ENCODE results near the gene IZUMO1. TPM values are rescaled to one million over a fixed set of nuclear protein-coding genes. Genes with fewer than 3 reads are reported as not detected.

IZUMO1 gene
- polyA plus RNA-seq, 4 donors, result 0.31 to 0.45 TPM; not detected in 2

DNA sequence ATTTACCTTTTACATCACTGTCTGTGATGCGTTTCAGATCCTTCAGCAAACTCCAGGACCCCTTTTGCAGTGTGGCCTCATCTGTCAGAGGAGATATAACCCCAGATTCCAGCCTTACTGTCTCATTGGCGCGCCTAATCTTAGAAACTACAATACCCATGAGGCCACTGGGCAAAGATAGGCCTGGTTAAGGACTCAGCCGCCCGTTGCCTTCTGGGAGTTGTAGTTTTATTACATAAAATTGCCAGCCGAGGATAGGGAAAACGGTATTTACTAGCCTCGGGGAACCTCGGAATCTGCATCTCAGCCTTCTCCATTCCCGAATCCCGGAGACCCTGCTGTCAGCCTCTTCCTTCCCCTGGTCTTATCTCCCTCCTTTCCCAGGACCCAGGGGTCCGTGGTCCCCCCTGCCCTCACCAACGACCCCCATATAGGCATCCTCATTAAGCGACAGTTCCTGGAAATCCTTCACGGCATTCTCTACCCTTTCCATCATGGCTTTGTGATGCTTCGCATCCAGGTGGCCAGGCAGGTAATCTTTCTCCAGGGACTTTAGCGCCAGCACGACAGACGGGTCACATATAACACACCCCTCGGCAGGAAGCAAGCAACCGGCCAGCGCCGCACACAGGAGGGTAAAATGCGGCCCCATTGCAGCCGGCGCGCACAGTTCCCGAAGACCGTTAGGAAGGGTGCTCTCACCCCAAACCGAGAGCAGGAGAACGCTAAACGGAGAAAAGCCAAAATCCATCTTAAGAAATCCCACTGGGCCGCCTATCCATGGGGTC lies 1.3 kb downstream of the IZUMO1 start:
- H3K36me3 ChIP-seq (ENCODE audit: control insufficient read depth in 3 of 3, insufficient read depth in 2 of 3, low read depth in 1 of 3, low read length in 3 of 3), result peaks cover 0 to 11% (median 5%) of the 10 kb centered on the region in 3 donors
- no peak overlapping the region for H3K4me3 ChIP-seq (ENCODE audit: low read depth in 1 of 3, low read length in 3 of 3)
- DNase-seq (peak; percentile 65 to 72), FAIRE-seq (no peak)
- no peak overlapping the region for H3K27ac ChIP-seq (ENCODE audit: low read depth in 1 of 3, low read length in 2 of 3)
- peaks cover 0 to 32% (median 0%) of the 10 kb centered on the region in 3 donors for H3K4me1 ChIP-seq (ENCODE audit: control insufficient read depth in 3 of 3, insufficient read depth in 2 of 3, low read depth in 1 of 3, low read length in 2 of 3)
- 26 to 32% (median 30%) methylated on average over 33 of the region's 33 CpGs for WGBS, 3 donors
- peaks cover 0 to 21% of the 10 kb centered on the region in 2 donors for H3K9me3 ChIP-seq (ENCODE audit: control insufficient read depth in 2 of 2, insufficient read depth in 1 of 2, low read depth in 1 of 2, low read length in 1 of 2)
- peaks cover 0 to 30% (median 2%) of the 10 kb centered on the region in 3 donors for H3K27me3 ChIP-seq (ENCODE audit: control insufficient read depth in 3 of 3, insufficient read depth in 3 of 3, low read length in 3 of 3)

DNA sequence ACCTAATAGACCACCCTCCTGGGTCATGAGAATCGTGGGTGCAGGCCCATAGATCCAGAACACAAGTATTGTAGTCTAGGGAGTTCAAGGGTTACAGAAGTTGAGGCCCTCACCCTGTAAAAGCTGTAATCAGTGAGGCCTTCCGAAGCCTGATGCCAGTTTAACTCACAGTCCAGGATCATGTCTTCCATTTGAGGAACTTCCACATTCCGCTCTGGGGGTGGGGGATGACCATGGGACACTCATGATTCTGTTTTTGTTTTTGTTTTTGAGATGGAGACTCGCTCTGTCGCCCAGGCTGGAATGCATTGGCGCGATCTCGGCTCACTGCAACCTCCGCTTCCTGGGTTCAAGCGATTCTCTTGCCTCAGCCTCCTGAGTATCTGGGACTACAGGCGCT lies 4.6 kb downstream of the IZUMO1 start:
- H3K4me1 ChIP-seq (ENCODE audit: control insufficient read depth in 3 of 3, insufficient read depth in 2 of 3, low read depth in 1 of 3, low read length in 2 of 3), result peaks cover 0 to 46% (median 8%) of the 10 kb centered on the region in 3 donors
- no peak for FAIRE-seq
- DNase-seq, result no peak
- peak overlapping the region in 1 of 3 donors; percentile 71 for H3K27ac ChIP-seq (ENCODE audit: low read depth in 1 of 3, low read length in 2 of 3)
- no peak overlapping the region for H3K4me3 ChIP-seq (ENCODE audit: low read depth in 1 of 3, low read length in 3 of 3)
- H3K9me3 ChIP-seq (ENCODE audit: control insufficient read depth in 2 of 2, insufficient read depth in 1 of 2, low read depth in 1 of 2, low read length in 1 of 2), result peaks cover 0 to 25% of the 10 kb centered on the region in 2 donors
- H3K36me3 ChIP-seq (ENCODE audit: control insufficient read depth in 3 of 3, insufficient read depth in 2 of 3, low read depth in 1 of 3, low read length in 3 of 3), result no peaks in the 10 kb centered on the region
- peaks cover 0 to 41% (median 2%) of the 10 kb centered on the region in 3 donors for H3K27me3 ChIP-seq (ENCODE audit: control insufficient read depth in 3 of 3, insufficient read depth in 3 of 3, low read length in 3 of 3)
- 82 to 87% (median 86%) methylated on average over 11 of the region's 11 CpGs for WGBS, 3 donors

DNA sequence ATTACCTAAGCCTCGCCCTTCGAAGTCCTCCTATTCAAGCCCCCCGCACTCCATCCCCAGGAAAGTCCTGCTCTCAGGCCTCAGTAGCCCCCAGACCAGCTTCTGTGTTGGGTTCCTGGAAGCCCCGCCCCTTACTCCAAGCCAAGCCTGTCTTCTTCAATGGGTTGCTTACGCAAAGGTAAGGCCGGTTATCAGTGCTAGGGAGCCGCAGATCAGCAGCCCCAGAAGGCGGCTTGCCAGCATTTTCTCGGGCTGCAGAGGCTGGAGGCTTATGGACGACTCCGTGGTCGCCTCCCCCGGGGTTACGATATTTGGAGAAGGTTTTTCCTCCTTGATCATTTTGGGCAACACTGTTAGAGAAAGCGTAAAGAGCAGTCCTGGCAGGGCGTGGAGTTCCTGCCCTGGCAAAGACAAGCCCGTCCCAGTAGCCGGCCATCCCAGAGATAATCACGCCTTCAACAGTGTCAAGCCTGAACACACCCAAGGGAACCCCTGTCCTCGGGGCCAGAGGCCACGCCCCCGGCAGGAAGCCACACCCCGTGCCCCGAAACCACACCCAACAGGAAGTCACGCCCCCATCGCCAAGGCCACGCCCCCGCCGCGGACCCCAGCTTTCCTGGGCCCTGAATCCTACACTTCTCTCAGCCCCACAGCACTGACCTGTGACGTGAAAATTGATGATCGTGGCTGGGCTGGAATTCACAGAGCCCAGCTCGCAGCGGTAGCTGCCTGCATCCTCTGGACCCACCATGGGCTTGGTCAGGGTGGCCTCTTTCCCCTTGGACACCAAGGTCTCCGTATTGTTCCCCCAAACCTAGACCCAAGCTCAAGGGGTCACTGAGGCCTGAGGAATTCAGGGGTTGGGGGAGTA lies 5.3 kb downstream of the IZUMO1 start:
- 18 to 39% (median 29%) methylated on average over 35 of the region's 35 CpGs for WGBS, 3 donors
- H3K27ac ChIP-seq (ENCODE audit: low read depth in 1 of 3, low read length in 2 of 3), result peak overlapping the region in 2 of 3 donors; percentile 46 to 71
- peak; percentile 72 to 73 for DNase-seq
- H3K36me3 ChIP-seq (ENCODE audit: control insufficient read depth in 3 of 3, insufficient read depth in 2 of 3, low read depth in 1 of 3, low read length in 3 of 3), result no peaks in the 10 kb centered on the region
- peaks cover 0 to 22% of the 10 kb centered on the region in 2 donors for H3K9me3 ChIP-seq (ENCODE audit: control insufficient read depth in 2 of 2, insufficient read depth in 1 of 2, low read depth in 1 of 2, low read length in 1 of 2)
- peaks cover 0 to 39% (median 8%) of the 10 kb centered on the region in 3 donors for H3K4me1 ChIP-seq (ENCODE audit: control insufficient read depth in 3 of 3, insufficient read depth in 2 of 3, low read depth in 1 of 3, low read length in 2 of 3)
- no peak for FAIRE-seq
- H3K27me3 ChIP-seq (ENCODE audit: control insufficient read depth in 3 of 3, insufficient read depth in 3 of 3, low read length in 3 of 3), result peaks cover 0 to 35% (median 2%) of the 10 kb centered on the region in 3 donors
- H3K4me3 ChIP-seq (ENCODE audit: low read depth in 1 of 3, low read length in 3 of 3), result no peak overlapping the region

DNA sequence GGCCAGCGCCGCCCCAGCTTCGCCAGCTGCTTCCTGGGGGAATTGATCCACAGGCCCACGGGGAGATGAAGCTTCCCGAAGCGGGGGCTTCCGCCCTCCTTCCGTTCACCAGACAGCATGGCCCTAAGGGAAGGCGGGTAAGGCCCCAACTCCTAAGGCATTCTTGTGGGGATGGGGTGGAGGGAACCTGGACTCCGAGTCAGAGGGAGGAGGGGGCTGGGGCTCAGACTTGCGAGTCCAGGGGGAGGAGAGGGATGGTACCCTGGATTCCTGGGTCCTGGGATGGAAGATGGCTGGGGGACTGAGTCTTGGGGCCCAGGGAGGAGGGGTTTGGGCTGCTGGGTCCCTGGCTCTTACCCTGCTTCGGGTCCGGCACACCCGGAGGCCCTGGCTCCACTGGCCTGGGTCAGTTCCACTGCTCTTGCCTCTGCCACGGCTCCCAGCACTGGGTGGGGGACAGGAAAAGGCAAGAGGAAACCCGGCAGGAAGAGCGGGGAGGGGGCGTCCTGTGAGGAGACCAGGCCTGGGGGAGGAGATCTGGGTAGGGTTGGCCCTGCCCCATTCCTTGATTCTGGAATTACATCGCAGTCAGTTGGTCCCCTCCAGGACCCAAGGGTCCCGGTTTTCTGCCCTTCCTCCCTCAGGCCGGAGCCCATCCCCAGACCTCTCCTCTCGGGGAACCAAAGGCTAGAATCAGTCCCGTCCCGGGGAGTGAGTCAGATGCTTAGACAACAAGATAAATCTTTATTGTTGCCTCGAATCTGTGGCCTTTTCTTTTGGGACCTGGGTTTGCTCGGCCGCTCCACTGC lies 6.3 kb downstream of the IZUMO1 start, which contains the start of gene RASIP1:
TSS of gene RASIP1 (minus strand) at position 447 of the 809 bp plus-strand sequence. CDS start at position 119, 328 bp downstream.
- peaks cover 0 to 37% (median 8%) of the 10 kb centered on the region in 3 donors for H3K4me1 ChIP-seq (ENCODE audit: control insufficient read depth in 3 of 3, insufficient read depth in 2 of 3, low read depth in 1 of 3, low read length in 2 of 3)
- H3K36me3 ChIP-seq (ENCODE audit: control insufficient read depth in 3 of 3, insufficient read depth in 2 of 3, low read depth in 1 of 3, low read length in 3 of 3), result no peaks in the 10 kb centered on the region
- peaks cover 0 to 25% (median under 1%) of the 10 kb centered on the region in 3 donors for H3K27me3 ChIP-seq (ENCODE audit: control insufficient read depth in 3 of 3, insufficient read depth in 3 of 3, low read length in 3 of 3)
- 48 to 56% (median 52%) methylated on average over 26 to 27 of the region's 27 CpGs for WGBS, 3 donors
- peaks cover 0 to 17% of the 10 kb centered on the region in 2 donors for H3K9me3 ChIP-seq (ENCODE audit: control insufficient read depth in 2 of 2, insufficient read depth in 1 of 2, low read depth in 1 of 2, low read length in 1 of 2)
- peak in 1 of 2 donors; percentile 24 for DNase-seq
- H3K27ac ChIP-seq (ENCODE audit: low read depth in 1 of 3, low read length in 2 of 3), result peak within 1 kb of the TSS in 2 of 3 donors; percentile 46 to 77
- H3K4me3 ChIP-seq (ENCODE audit: low read depth in 1 of 3, low read length in 3 of 3), result peak within 1 kb of the TSS in 2 of 3 donors; percentile 22 to 34
- FAIRE-seq, result no peak

- DNase-seq (no peak), FAIRE-seq (no peak)
- Histone ChIP-seq H3K9me3 (ENCODE audit: control insufficient read depth in 2 of 2, insufficient read depth in 1 of 2, low read depth in 1 of 2, low read length in 1 of 2) (peaks cover 0 to 11% of the 10 kb centered on the region in 2 donors), H3K36me3 (ENCODE audit: control insufficient read depth in 3 of 3, insufficient read depth in 2 of 3, low read depth in 1 of 3, low read length in 3 of 3) (no peaks in the 10 kb centered on the region), H3K27me3 (ENCODE audit: control insufficient read depth in 3 of 3, insufficient read depth in 3 of 3, low read length in 3 of 3) (peaks cover 0 to 19% (median 0%) of the 10 kb centered on the region in 3 donors), H3K4me3 (ENCODE audit: low read depth in 1 of 3, low read length in 3 of 3) (peak overlapping the region; percentile 22 to 34 (median 23)), H3K4me1 (ENCODE audit: control insufficient read depth in 3 of 3, insufficient read depth in 2 of 3, low read depth in 1 of 3, low read length in 2 of 3) (peaks cover 0 to 37% (median 8%) of the 10 kb centered on the region in 3 donors), H3K27ac (ENCODE audit: low read depth in 1 of 3, low read length in 2 of 3) (peak overlapping the region in 1 of 3 donors; percentile 77)
- 11 to 12% (median 11%) methylated on average over 40 to 51 of the region's 51 CpGs for WGBS, 3 donors
These were observed 7.1 kb downstream of the IZUMO1 start for GRCh38 chr19:48739404-48740163.

DNA sequence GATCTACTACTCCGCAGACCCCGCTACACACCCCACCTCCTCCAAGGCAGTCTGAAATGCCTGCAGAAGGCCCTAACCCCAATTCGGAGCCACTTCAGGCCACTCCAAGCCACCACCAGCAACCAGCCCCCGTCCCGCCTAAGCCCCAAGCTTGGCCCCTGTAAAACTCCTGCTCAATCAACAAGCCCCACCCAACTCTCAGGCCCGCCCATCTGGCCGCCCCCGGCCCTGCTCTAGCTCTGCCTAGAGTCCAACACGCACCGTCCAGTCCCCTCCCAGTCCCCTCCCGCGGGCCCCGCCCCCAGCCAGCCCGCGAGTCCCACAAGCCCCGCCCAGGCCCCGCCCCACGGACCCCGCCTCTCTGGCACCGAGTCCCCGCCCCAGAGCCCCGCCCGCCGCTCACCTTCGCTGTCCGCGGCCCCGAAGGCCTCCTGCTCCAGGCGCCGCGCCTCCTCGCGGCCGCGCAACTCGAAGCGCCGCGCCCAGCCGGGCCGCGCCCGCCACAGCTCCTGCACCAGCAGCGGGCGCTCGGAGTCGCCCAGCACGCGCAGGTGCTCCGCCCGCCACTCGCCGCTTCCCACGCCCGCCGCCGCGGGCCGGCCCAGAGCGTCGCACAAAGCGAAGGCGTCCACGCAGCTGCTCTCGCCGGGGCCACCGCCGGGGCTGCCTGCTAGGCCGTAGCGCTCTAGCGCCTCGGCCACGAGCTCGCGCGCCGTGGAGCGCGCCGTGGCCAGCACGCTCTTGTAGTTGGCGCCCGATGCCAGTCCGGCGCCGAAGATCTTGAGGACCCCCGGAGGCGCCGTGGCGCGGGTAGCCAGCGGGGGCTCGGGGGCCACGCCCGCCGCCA lies 7.9 kb downstream of the IZUMO1 start:
- Histone ChIP-seq H3K27me3 (ENCODE audit: control insufficient read depth in 3 of 3, insufficient read depth in 3 of 3, low read length in 3 of 3) (peaks cover 0 to 19% (median 0%) of the 10 kb centered on the region in 3 donors), H3K27ac (ENCODE audit: low read depth in 1 of 3, low read length in 2 of 3) (peak overlapping the region; percentile 12 to 77 (median 49)), H3K36me3 (ENCODE audit: control insufficient read depth in 3 of 3, insufficient read depth in 2 of 3, low read depth in 1 of 3, low read length in 3 of 3) (no peaks in the 10 kb centered on the region), H3K4me1 (ENCODE audit: control insufficient read depth in 3 of 3, insufficient read depth in 2 of 3, low read depth in 1 of 3, low read length in 2 of 3) (peaks cover 0 to 37% (median 8%) of the 10 kb centered on the region in 3 donors), H3K9me3 (ENCODE audit: control insufficient read depth in 2 of 2, insufficient read depth in 1 of 2, low read depth in 1 of 2, low read length in 1 of 2) (peaks cover 0 to 11% of the 10 kb centered on the region in 2 donors), H3K4me3 (ENCODE audit: low read depth in 1 of 3, low read length in 3 of 3) (peak overlapping the region; percentile 23 to 34 (median 23))
- WGBS, 3 donors, result 1 to 4% (median 2%) methylated on average over 36 to 96 of the region's 96 CpGs
- DNase-seq (peak; percentile 93 to 97), FAIRE-seq (no peak)

All from small intestine (tissue), 7 donors.